Pancreas (tissue), 10 donors: ENCODE measurements around the gene ATXN1. TPM values are rescaled to one million over a fixed set of nuclear protein-coding genes. Genes with fewer than 3 reads are reported as not detected.
"Not testable (repeated sequence)": the region's sequence is repeated elsewhere in the genome, so short reads cannot be mapped to it uniquely, and the experiment has no call there.

Source experiments
- ATAC-seq, 4 donors: fragments of 200-7000 bp; cut with Tn5 transposase; one replicate each; pipeline versions ENCODE4 v1.8.0 to v1.9.1; 2020; ENCODE audit warnings: mild to moderate bottlenecking in 4 of 4, moderate library complexity in 4 of 4
- DNase-seq, 6 donors: peaks; one replicate each; pipeline ENCODE4 v3.0.0-alpha.2; 2020
- FAIRE-seq: peaks from 2 replicates; lab custom pipeline; 2012; peaks lifted over from hg19 to GRCh38; lab: Jason Lieb, UNC
- H3K27ac ChIP-seq, 4 donors: fragments of 200-600 bp; sonication (generic); 1 replicate in 3 of 4; 2 replicates in 1 of 4; pipeline versions ENCODE4 v1.5.0 to v1.8.0; 2020
- H3K27me3 ChIP-seq, 4 donors: fragments of 200-600 bp; one replicate each; pipeline ENCODE4 v1.8.0; 2021
- H3K36me3 ChIP-seq, 3 donors: fragments of 200-600 bp; sonication (generic) in 1 of 3; one replicate each; pipeline versions ENCODE4 v1.5.0 to v1.8.0; 2020 to 2021
- H3K4me1 ChIP-seq, 3 donors: fragments of 200-600 bp; one replicate each; pipeline ENCODE4 v1.8.0; 2021
- H3K4me3 ChIP-seq, 4 donors: fragments of 200-600 bp; sonication (generic) in 2 of 4; one replicate each; pipeline versions ENCODE4 v1.5.0 to v1.8.0; 2020 to 2021
- H3K9me3 ChIP-seq, 4 donors: fragments of 200-600 bp; one replicate each; pipeline ENCODE4 v1.8.0; 2021
- WGBS, 2 donors: extraction: QIAGEN DNeasy Blood & Tissue Kit; methylation state at CpG; one replicate each; pipeline ENCODE4 v1.1.7; 2013; 5-methylcytosine and 5-hydroxymethylcytosine counted together
- intact Hi-C, 3 donors: fragments of 100-400 bp; cut with DNase I; formaldehyde crosslinking; loops; one replicate each; pipeline versions ENCODE4 v1.11.1 to v1.14.2; 2022
- polyA plus RNA-seq, 2 donors: library from polyadenylated mRNA; stranded (reverse); fragments of 200-250 nt; gene quantifications; one replicate each; pipeline ENCODE4 v1.2.3, GENCODE V29; 2013
- total RNA-seq, 6 donors: library from RNA; stranded (reverse); fragmentation: NEBNext Ultra II Directional in 4 of 6; extraction: Animal tissue kit (Norgen Biotek cat#: 25700) in 4 of 6; gene quantifications; one replicate each; pipeline versions ENCODE4 v1.2.1 to v1.2.4, GENCODE V29; 2021 to 2023
- TF ChIP-seq, protein P1 (sequence below), 4 donors: fragments of 200-600 bp; sonication (generic) in 3 of 4; IDR thresholded peaks; one replicate each; pipeline versions ENCODE4 v1.5.0 to v1.8.0; 2021; ENCODE audit warnings: antibody characterized with exemption in 4 of 4
- donor health status: healthy with polysubstance abuse.
- donor health status: DM: no; HTN: no; CAD: no; lungs with moderate emphysema.
- donor health status: DM: no; HTN: no; CAD: no.
- donor health status: control.
- donor health status: control.
- donor health status: Bipolar disorder and iron deficiency.
- donor health status: DM: yes; HTN: yes; CAD: no.
- donor health status: DM: no; HTN: no; CAD: no.
- donor health status: DM: no; HTN: no; CAD: no.
- donor health status: DM: yes; HTN: yes; CAD: no.

The ATXN1 gene
- total and polyA plus RNA-seq, 8 donors = 4.9 to 38.6 (median 20.5) TPM

DNA sequence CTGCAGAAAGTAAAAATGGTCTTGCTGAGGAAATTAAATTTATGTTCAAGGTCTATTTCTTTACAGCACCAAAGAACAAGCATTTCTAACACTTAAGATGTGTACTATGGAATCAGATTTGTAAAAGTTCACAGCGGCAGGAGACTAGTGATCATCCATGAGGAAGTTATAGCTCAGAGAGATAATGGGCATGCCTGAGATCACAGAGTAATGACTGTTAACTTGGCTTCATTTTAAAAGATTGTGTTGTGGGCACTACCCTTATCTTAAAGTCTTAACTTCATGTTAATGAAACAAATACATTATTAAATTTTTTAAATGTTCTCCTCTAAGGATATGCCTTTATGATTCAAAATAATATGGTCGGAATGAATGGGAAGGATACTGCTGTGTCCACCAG lies 354.3 kb downstream of the ATXN1 start:
- Histone ChIP-seq H3K9me3 (no peaks in the 10 kb centered on the region), H3K27me3 (no peaks in the 10 kb centered on the region), H3K4me3 (no peak overlapping the region), H3K4me1 (peaks cover 0 to 8% (median 0%) of the 10 kb centered on the region in 3 donors), H3K27ac (no peak overlapping the region), H3K36me3 (no peaks in the 10 kb centered on the region)
- no peak for DNase-seq
- TF ChIP-seq, protein P1, sequence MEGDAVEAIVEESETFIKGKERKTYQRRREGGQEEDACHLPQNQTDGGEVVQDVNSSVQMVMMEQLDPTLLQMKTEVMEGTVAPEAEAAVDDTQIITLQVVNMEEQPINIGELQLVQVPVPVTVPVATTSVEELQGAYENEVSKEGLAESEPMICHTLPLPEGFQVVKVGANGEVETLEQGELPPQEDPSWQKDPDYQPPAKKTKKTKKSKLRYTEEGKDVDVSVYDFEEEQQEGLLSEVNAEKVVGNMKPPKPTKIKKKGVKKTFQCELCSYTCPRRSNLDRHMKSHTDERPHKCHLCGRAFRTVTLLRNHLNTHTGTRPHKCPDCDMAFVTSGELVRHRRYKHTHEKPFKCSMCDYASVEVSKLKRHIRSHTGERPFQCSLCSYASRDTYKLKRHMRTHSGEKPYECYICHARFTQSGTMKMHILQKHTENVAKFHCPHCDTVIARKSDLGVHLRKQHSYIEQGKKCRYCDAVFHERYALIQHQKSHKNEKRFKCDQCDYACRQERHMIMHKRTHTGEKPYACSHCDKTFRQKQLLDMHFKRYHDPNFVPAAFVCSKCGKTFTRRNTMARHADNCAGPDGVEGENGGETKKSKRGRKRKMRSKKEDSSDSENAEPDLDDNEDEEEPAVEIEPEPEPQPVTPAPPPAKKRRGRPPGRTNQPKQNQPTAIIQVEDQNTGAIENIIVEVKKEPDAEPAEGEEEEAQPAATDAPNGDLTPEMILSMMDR (IDR thresholded peaks at IDR 0.05) = no peak
- no peak for FAIRE-seq
- intact Hi-C loops = no loop called here
- WGBS, 2 donors = 89 to 90% methylated on average over 2 of the region's 2 CpGs
- peak in 1 of 4 donors; percentile 35 for ATAC-seq

DNA sequence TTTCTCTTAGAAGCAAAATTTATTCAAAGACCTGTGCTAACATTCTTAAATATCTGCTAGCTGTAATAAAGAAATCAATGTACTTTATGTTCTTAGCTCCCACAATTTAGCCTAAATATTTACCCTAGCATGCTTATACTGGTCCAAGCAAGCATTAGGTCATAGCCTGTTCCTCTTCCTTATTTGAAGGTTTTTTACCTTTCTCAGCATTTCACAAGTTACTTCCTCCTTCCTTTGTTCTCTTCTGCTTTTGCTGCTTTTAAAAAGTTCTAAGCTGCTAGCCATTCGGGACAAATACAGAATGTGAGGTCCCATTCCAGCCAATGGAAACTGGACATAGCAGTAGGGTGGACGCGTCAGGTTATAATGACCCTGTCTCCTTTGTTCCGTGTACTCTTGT lies 354.7 kb downstream of the ATXN1 start:
- not testable (repeated sequence) for DNase-seq, H3K27ac ChIP-seq
- 86 to 90% methylated on average over 4 of the region's 4 CpGs for WGBS, 2 donors

DNA sequence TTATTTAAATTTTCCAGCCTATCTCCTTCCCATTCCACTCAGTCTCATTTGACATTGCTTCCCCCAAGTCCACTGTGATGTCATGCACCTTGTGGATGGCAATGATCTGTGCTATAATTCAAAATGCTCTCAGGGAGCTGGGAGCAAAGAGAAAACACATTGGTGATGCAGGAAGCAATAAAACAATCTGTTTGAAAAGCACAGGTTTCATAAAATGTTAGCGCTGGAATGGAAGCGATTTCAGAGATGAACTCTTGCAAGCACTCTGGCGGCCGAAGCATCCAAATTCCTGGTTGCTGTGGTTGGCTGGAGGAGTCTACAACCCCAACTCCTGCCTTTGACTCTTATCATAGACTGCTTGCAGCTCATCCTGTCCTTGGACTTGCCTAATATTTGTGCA lies 355.9 kb downstream of the ATXN1 start:
- TF ChIP-seq, protein P1 (IDR thresholded peaks at IDR 0.05) = no peak
- Histone ChIP-seq H3K4me3 (no peak overlapping the region), H3K36me3 (no peaks in the 10 kb centered on the region), H3K27me3 (no peaks in the 10 kb centered on the region), H3K27ac (no peak overlapping the region), H3K4me1 (peaks cover 0 to 8% (median 0%) of the 10 kb centered on the region in 3 donors), H3K9me3 (no peaks in the 10 kb centered on the region)
- no peak for FAIRE-seq
- DNase-seq = no peak
- no peak for ATAC-seq
- WGBS, 2 donors = 91 to 99% methylated on average over 4 of the region's 4 CpGs
- intact Hi-C loops = no loop called here

More for the DNA sequence above, 354.7 kb downstream of the ATXN1 start:
- H3K27me3 ChIP-seq, H3K4me1 ChIP-seq, FAIRE-seq, H3K4me3 ChIP-seq, intact Hi-C loops, H3K36me3 ChIP-seq, H3K9me3 ChIP-seq: not testable (repeated sequence)
- ATAC-seq = peak in 2 of 4 donors; percentile 36 to 41

DNA sequence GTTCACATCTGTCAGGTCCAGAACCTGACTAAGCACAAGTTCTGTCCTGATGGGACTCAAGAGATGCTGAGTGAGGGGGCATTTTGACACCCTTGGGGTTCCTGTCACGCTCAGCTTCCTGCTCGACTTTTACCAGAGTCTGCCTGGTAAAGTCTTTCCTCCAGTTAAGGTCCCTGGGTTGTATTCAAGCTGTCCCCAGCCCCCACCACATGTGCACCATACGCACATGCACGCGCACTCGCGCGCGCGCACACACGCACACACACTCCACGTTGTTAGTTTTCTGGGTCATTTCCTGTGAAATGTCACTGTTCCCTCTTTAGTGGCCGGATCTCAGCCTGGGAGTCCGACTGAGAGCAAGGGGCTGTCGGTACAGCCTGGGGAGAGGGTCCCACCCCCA lies 356.8 kb downstream of the ATXN1 start:
- Histone ChIP-seq H3K36me3 (no peaks in the 10 kb centered on the region), H3K9me3 (no peaks in the 10 kb centered on the region), H3K27ac (no peak overlapping the region), H3K27me3 (no peaks in the 10 kb centered on the region), H3K4me3 (no peak overlapping the region), H3K4me1 (peaks cover 0 to 8% (median 0%) of the 10 kb centered on the region in 3 donors)
- WGBS, 2 donors = 91 to 93% methylated on average over 15 of the region's 15 CpGs
- TF ChIP-seq, protein P1 (IDR thresholded peaks at IDR 0.05) = no peak
- FAIRE-seq (no peak), ATAC-seq (no peak), DNase-seq (no peak)
- intact Hi-C loops = no loop called here

DNA sequence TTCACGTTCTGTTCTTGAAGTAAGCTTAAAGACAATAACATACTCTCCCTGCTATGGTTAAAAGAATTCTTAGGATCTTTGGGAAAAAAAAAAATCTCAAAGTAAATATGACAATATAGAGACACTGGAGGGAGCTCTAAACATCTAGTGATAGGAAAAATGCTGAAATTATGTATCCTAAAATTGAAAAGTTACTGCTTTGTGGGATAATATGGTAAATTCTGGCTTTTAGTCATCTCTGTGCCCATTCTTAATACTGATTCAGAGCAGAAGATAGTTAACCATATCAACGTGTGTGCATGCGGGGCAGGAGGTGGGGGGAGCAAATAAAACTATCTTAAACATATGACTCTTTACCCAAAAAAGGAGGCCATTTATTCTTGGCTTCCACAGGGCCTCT lies 357.4 kb downstream of the ATXN1 start:
- Histone ChIP-seq H3K4me3 (no peak overlapping the region), H3K27ac (no peak overlapping the region)
- no peak for FAIRE-seq

More for the DNA sequence above, 357.4 kb downstream of the ATXN1 start:
- H3K27me3 ChIP-seq = no peaks in the 10 kb centered on the region
- no peak for ATAC-seq
- intact Hi-C loops = no loop called here
- no peak for DNase-seq
- H3K9me3 ChIP-seq = no peaks in the 10 kb centered on the region
- WGBS, 2 donors = 64 to 69% methylated on average over 3 of the region's 3 CpGs
- H3K4me1 ChIP-seq = peaks cover 0 to 8% (median 0%) of the 10 kb centered on the region in 3 donors
- TF ChIP-seq, protein P1 (IDR thresholded peaks at IDR 0.05) = no peak
- no peaks in the 10 kb centered on the region for H3K36me3 ChIP-seq
